ENCODE results near the gene UGT3A1.

The UGT3A1 gene

GRCh38 chr5:35908814-35909213 is 82.4 kb downstream of the UGT3A1 start:
- no peak for DNase-seq (ENCODE audit: low read depth in 2 of 3, low spot score in 1 of 3)

- no peak for DNase-seq (ENCODE audit: low read depth in 2 of 3, low spot score in 1 of 3)
Measured at GRCh38 chr5:35908228-35908627, 83.0 kb downstream of the UGT3A1 start.

- DNase-seq (ENCODE audit: low read depth in 2 of 3, low spot score in 1 of 3) = no peak
Measured at GRCh38 chr5:35904443-35905132, 86.6 kb downstream of the UGT3A1 start.

- no peak for DNase-seq (ENCODE audit: low read depth in 2 of 3, low spot score in 1 of 3)
Measured at GRCh38 chr5:35903631-35904203, 87.5 kb downstream of the UGT3A1 start.

- no peak for DNase-seq (ENCODE audit: low read depth in 2 of 3, low spot score in 1 of 3)
Measured at GRCh38 chr5:35902046-35902672, 89.0 kb downstream of the UGT3A1 start.
